Pancreas (tissue), 10 donors: Measurements from ENCODE around the gene GNAQ. TPM values are rescaled to one million over a fixed set of nuclear protein-coding genes. Genes with fewer than 3 reads are reported as not detected.

Source experiments
- ATAC-seq, 4 donors: fragments of 200-7000 bp; cut with Tn5 transposase; one replicate each; pipeline versions ENCODE4 v1.8.0 to v1.9.1; 2020; ENCODE audit warnings: mild to moderate bottlenecking in 4 of 4, moderate library complexity in 4 of 4
- DNase-seq, 6 donors: peaks; one replicate each; pipeline ENCODE4 v3.0.0-alpha.2; 2020
- FAIRE-seq: peaks from 2 replicates; lab custom pipeline; 2012; peaks lifted over from hg19 to GRCh38; lab: Jason Lieb, UNC
- H3K27ac ChIP-seq, 4 donors: fragments of 200-600 bp; sonication (generic); 1 replicate in 3 of 4; 2 replicates in 1 of 4; pipeline versions ENCODE4 v1.5.0 to v1.8.0; 2020
- H3K27me3 ChIP-seq, 4 donors: fragments of 200-600 bp; one replicate each; pipeline ENCODE4 v1.8.0; 2021
- H3K36me3 ChIP-seq, 3 donors: fragments of 200-600 bp; sonication (generic) in 1 of 3; one replicate each; pipeline versions ENCODE4 v1.5.0 to v1.8.0; 2020 to 2021
- H3K4me1 ChIP-seq, 3 donors: fragments of 200-600 bp; one replicate each; pipeline ENCODE4 v1.8.0; 2021
- H3K4me3 ChIP-seq, 4 donors: fragments of 200-600 bp; sonication (generic) in 2 of 4; one replicate each; pipeline versions ENCODE4 v1.5.0 to v1.8.0; 2020 to 2021
- H3K9me3 ChIP-seq, 4 donors: fragments of 200-600 bp; one replicate each; pipeline ENCODE4 v1.8.0; 2021
- WGBS, 2 donors: extraction: QIAGEN DNeasy Blood & Tissue Kit; methylation state at CpG; one replicate each; pipeline ENCODE4 v1.1.7; 2013; 5-methylcytosine and 5-hydroxymethylcytosine counted together
- intact Hi-C, 3 donors: fragments of 100-400 bp; cut with DNase I; formaldehyde crosslinking; loops; one replicate each; pipeline versions ENCODE4 v1.11.1 to v1.14.2; 2022
- polyA plus RNA-seq, 2 donors: library from polyadenylated mRNA; stranded (reverse); fragments of 200-250 nt; gene quantifications; one replicate each; pipeline ENCODE4 v1.2.3, GENCODE V29; 2013
- total RNA-seq, 6 donors: library from RNA; stranded (reverse); fragmentation: NEBNext Ultra II Directional in 4 of 6; extraction: Animal tissue kit (Norgen Biotek cat#: 25700) in 4 of 6; gene quantifications; one replicate each; pipeline versions ENCODE4 v1.2.1 to v1.2.4, GENCODE V29; 2021 to 2023
- TF ChIP-seq, protein P1 (sequence below), 4 donors: fragments of 200-600 bp; sonication (generic) in 3 of 4; IDR thresholded peaks; one replicate each; pipeline versions ENCODE4 v1.5.0 to v1.8.0; 2021; ENCODE audit warnings: antibody characterized with exemption in 4 of 4
- donor health status: healthy with polysubstance abuse.
- donor health status: DM: no; HTN: no; CAD: no; lungs with moderate emphysema.
- donor health status: DM: no; HTN: no; CAD: no.
- donor health status: control.
- donor health status: control.
- donor health status: Bipolar disorder and iron deficiency.
- donor health status: DM: yes; HTN: yes; CAD: no.
- donor health status: DM: no; HTN: no; CAD: no.
- donor health status: DM: no; HTN: no; CAD: no.
- donor health status: DM: yes; HTN: yes; CAD: no.

Gene GNAQ
- total and polyA plus RNA-seq, 8 donors, result 6.7 to 33.8 (median 18.2) TPM

DNA sequence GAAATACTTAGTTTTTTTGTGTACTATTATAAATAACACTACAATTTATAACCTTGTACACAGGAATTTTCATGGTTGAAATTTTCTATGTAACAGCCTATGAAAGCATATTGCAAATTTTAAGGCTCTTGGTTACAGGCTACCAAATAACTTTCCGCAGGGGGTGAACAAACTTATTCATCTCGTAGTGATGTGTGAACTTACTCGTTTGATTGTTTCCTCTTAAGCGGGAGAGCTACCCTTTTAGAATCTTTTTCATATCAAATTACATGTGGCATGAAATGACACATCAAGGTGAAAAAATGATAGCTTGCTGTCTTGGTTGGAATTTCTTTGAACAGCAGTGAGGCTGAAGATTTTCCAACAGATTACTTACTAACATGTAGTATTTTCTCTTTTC lies 292.7 kb downstream of the GNAQ start:
- TF ChIP-seq, protein P1, sequence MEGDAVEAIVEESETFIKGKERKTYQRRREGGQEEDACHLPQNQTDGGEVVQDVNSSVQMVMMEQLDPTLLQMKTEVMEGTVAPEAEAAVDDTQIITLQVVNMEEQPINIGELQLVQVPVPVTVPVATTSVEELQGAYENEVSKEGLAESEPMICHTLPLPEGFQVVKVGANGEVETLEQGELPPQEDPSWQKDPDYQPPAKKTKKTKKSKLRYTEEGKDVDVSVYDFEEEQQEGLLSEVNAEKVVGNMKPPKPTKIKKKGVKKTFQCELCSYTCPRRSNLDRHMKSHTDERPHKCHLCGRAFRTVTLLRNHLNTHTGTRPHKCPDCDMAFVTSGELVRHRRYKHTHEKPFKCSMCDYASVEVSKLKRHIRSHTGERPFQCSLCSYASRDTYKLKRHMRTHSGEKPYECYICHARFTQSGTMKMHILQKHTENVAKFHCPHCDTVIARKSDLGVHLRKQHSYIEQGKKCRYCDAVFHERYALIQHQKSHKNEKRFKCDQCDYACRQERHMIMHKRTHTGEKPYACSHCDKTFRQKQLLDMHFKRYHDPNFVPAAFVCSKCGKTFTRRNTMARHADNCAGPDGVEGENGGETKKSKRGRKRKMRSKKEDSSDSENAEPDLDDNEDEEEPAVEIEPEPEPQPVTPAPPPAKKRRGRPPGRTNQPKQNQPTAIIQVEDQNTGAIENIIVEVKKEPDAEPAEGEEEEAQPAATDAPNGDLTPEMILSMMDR (IDR thresholded peaks at IDR 0.05), result no peak
- no peak for DNase-seq

DNA sequence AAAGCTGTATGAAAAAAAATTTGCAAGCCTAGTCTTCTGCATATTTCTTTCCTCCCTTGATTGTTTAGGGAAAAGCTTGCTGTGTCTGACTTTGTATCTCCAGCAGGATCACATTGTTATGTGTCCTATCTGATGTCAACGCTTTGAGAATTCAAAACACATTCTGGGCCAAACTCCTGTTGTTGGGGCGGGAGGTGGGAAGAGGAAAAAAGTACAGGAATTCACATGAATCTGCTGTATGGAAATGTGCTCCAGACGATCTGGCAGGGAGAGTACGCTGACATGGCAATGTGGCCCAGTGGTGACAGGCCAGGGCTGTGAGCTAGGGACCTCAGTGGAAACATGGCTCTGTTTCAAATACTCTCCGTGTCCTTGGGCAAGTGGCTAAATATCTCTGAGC lies 296.1 kb downstream of the GNAQ start:
- 36 to 44% methylated on average over 5 of the region's 5 CpGs for WGBS, 2 donors
- H3K27me3 ChIP-seq, result no peaks in the 10 kb centered on the region
- ATAC-seq (peak; percentile 35 to 62 (median 54)), FAIRE-seq (no peak), DNase-seq (no peak)
- no peaks in the 10 kb centered on the region for H3K36me3 ChIP-seq
- TF ChIP-seq, protein P1 (IDR thresholded peaks at IDR 0.05), result no peak
- peaks cover 0 to 4% (median 0%) of the 10 kb centered on the region in 3 donors for H3K4me1 ChIP-seq
- no peaks in the 10 kb centered on the region for H3K9me3 ChIP-seq
- no peak overlapping the region for H3K27ac ChIP-seq
- no peak overlapping the region for H3K4me3 ChIP-seq
- intact Hi-C loops, result no loop called here

More for the DNA sequence above, 292.7 kb downstream of the GNAQ start:
- Histone ChIP-seq H3K4me1 (peaks cover 0 to 4% (median 0%) of the 10 kb centered on the region in 3 donors), H3K27ac (no peak overlapping the region), H3K36me3 (no peaks in the 10 kb centered on the region), H3K9me3 (no peaks in the 10 kb centered on the region), H3K27me3 (no peaks in the 10 kb centered on the region), H3K4me3 (no peak overlapping the region)
- FAIRE-seq (no peak), ATAC-seq (no peak)
- intact Hi-C loops, result no loop called here
- 91 to 96% methylated on average over 4 of the region's 4 CpGs for WGBS, 2 donors

DNA sequence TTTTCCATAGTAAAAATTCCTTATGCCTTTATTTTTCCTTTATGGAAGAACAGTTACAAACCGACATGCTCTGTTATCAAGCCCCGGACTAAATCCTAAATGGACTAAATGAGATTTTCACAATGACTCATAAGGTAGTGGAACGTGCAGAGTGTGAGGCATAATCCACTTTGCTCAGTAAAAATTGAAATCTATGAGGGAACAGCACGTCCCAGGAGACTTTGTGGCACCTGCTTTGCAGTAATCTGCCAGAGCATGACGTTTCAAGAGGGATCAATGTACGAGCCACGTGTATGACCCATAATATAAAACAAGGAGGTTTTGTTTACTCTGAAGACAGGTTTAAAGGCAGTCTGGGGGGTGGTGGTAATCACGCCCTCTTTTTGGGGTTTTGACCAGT lies 299.7 kb downstream of the GNAQ start:
- H3K27ac ChIP-seq, result no peak overlapping the region
- intact Hi-C loops, result no loop called here
- H3K36me3 ChIP-seq, result peaks cover 0 to 9% (median 8%) of the 10 kb centered on the region in 3 donors
- WGBS, 2 donors, result 70% methylated on average over 8 of the region's 8 CpGs
- FAIRE-seq (no peak), DNase-seq (no peak), ATAC-seq (peak in 2 of 4 donors; percentile 18 to 22)
- no peaks in the 10 kb centered on the region for H3K27me3 ChIP-seq
- peaks cover 0 to 4% (median 0%) of the 10 kb centered on the region in 3 donors for H3K4me1 ChIP-seq
- TF ChIP-seq, protein P1 (IDR thresholded peaks at IDR 0.05), result no peak
- H3K4me3 ChIP-seq, result no peak overlapping the region
- no peaks in the 10 kb centered on the region for H3K9me3 ChIP-seq

DNA sequence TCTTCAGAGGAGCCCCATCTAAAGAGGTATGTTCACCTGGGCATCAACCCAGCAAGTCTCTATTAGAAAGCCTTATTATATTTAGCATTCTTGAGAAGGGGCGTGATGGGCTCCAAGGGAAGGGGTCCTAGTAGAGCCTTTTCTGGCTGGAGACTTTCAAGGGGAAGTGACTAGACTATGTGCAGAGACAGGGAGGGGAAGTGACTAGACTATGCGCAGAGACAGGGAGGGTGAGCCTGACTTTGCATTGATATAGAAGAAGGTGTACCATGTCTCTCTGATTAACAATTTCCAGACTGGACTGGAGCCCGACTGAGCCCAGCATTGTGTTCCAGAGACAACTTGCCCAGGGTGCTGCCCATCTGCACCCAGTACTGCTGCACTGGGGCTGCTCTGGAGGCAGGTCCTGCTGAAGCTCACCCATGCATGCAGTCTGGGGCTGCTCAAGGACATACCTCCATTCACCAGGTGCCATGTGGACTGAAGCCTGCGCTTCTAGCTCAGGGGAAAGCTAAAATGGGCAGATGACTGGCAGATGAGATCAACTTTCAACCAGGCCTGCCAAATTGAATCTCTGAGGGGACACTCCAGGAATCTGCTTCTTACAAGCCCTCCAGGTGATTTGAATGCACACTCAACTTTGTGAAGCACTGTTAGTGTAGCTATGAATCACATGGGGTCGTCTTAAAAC lies 300.5 kb downstream of the GNAQ start:
- DNase-seq (peak in 1 of 6 donors; percentile 28), ATAC-seq (no peak), FAIRE-seq (no peak)
- no peaks in the 10 kb centered on the region for H3K9me3 ChIP-seq
- no peak overlapping the region for H3K4me3 ChIP-seq
- H3K36me3 ChIP-seq, result peaks cover 0 to 9% (median 8%) of the 10 kb centered on the region in 3 donors
- no peak overlapping the region for H3K27ac ChIP-seq
- H3K4me1 ChIP-seq, result peaks cover 0 to 4% (median 0%) of the 10 kb centered on the region in 3 donors
- H3K27me3 ChIP-seq, result no peaks in the 10 kb centered on the region
- TF ChIP-seq, protein P1 (IDR thresholded peaks at IDR 0.05), result no peak
- WGBS, 2 donors, result 93 to 94% methylated on average over 5 of the region's 5 CpGs
- intact Hi-C loops, result no loop called here

DNA sequence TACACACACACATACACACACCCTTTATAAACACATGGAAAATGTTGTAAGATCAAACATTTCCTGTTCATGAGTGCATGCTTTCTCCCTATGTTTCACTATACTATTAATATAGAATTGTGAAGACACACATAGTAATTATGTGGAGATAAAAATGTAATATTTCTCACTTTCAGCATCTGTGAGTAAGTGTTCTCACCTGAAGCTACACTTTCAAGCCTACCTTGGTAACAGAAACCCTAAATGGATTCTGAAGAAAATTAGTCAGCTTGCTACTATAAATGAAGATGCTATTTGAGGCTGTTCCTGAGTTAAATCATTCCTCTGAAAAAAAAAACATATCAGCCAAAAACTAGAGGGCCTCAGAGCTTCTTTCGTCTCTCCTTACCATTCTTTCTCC lies 302.4 kb downstream of the GNAQ start:
- 95 to 100% methylated on average over 1 of the region's 1 CpG for WGBS, 2 donors
- intact Hi-C loops, result no loop called here

More for the DNA sequence above, 302.4 kb downstream of the GNAQ start:
- Histone ChIP-seq H3K27me3 (no peaks in the 10 kb centered on the region), H3K27ac (no peak overlapping the region), H3K36me3 (peaks cover 0 to 9% (median 8%) of the 10 kb centered on the region in 3 donors), H3K4me3 (no peak overlapping the region), H3K9me3 (no peaks in the 10 kb centered on the region), H3K4me1 (no peaks in the 10 kb centered on the region)
- TF ChIP-seq, protein P1 (IDR thresholded peaks at IDR 0.05), result no peak
- FAIRE-seq, result no peak
- DNase-seq, result no peak
- no peak for ATAC-seq
